GM12878 (cell line): Measurements from ENCODE around the gene SELENOK. TPM values are rescaled to one million over a fixed set of nuclear protein-coding genes. Genes with fewer than 3 reads are reported as not detected.
A peak's percentile ranks its signal among the peaks of the same experiment; 100 is the strongest.

Source experiments
- ATAC-seq: fragments of 200-7000 bp; cut with Tn5 transposase; 3 replicates; pipeline ENCODE4 v1.9.1; 2020; ENCODE audit warnings: mild to moderate bottlenecking, moderate library complexity
- BruUV-seq: library from RNA; stranded (reverse); fragments of 400-500 nt; replicated peaks from 2 replicates; lab custom pipeline; 2021; lab: Mats Ljungman, UMichigan
- CTCF ChIA-PET: fragments of 300-600 bp; sonication (Branson Sonifier 250); formaldehyde crosslinking; extraction: SDS; loops from one replicate; lab custom pipeline; 2021; ENCODE audit warnings: inconsistent platforms; lab: Yijun Ruan, JAX
- POLR2A ChIA-PET: fragments of 350-600 bp; formaldehyde crosslinking; extraction: SDS; loops from one replicate; lab custom pipeline; 2021; ENCODE audit warnings: inconsistent platforms; lab: Charles Lee
- RAD21 ChIA-PET: fragments of 300-600 bp; sonication (Branson Sonifier 250); formaldehyde crosslinking; loops from one replicate; lab custom pipeline; 2023; ENCODE audit warnings: antibody characterized with exemption; ENCODE audit not compliant: unreplicated experiment; lab: Charles Lee
- SMC1A ChIA-PET: fragments of 300-600 bp; sonication (Branson Sonifier 250); formaldehyde crosslinking; loops from one replicate; lab custom pipeline; 2023; ENCODE audit not compliant: unreplicated experiment, uncharacterized antibody; lab: Charles Lee
- DNase-seq: peaks from one replicate; pipeline ENCODE4 v3.0.0-alpha.2; 2011; ENCODE audit warnings: low read depth, low spot score
- FAIRE-seq: peaks from 3 replicates; lab custom pipeline; 2011; peaks lifted over from hg19 to GRCh38; lab: Jason Lieb, UNC
- H2AFZ ChIP-seq: 2 replicates; pipeline ENCODE4 v1.6.0; 2011; ENCODE audit warnings: low read depth, low read length, control low read depth; ENCODE audit not compliant: control insufficient read depth
- H3K27ac ChIP-seq: 2 replicates; pipeline ENCODE4 v1.5.1; 2011; ENCODE audit warnings: control low read depth; ENCODE audit not compliant: control insufficient read depth, insufficient read depth
- H3K27me3 ChIP-seq, 2 experiments: replicated peaks in 1 of 2; 2 replicates each; pipeline versions ENCODE4 v1.6.0 to v1.6.1; 2011; ENCODE audit warnings: low read length in 1 of 2; ENCODE audit not compliant: control insufficient read depth in 2 of 2, insufficient read depth in 2 of 2
- H3K36me3 ChIP-seq, 2 experiments: 2 replicates each; pipeline ENCODE4 v1.5.1; 2011; ENCODE audit warnings: low read length in 1 of 2; ENCODE audit not compliant: control insufficient read depth in 2 of 2, insufficient read depth in 2 of 2
- H3K4me1 ChIP-seq: 2 replicates; pipeline ENCODE4 v1.6.1; 2011; ENCODE audit warnings: mild to moderate bottlenecking, low read length, moderate library complexity, mixed read lengths; ENCODE audit not compliant: control insufficient read depth, insufficient read depth
- H3K4me2 ChIP-seq: 2 replicates; pipeline ENCODE4 v1.6.0; 2011; ENCODE audit warnings: control low read depth; ENCODE audit not compliant: control insufficient read depth, insufficient read depth
- H3K4me3 ChIP-seq: fragments of 200-600 bp; sonication (generic); 2 replicates; pipeline ENCODE4 v1.5.1; 2016
- H3K79me2 ChIP-seq: 2 replicates; pipeline ENCODE4 v1.6.0; 2011; ENCODE audit warnings: low read length; ENCODE audit not compliant: control insufficient read depth, insufficient read depth
- H3K9ac ChIP-seq: 2 replicates; pipeline ENCODE4 v1.8.0; 2011; ENCODE audit warnings: low read length, control low read depth, mixed read lengths; ENCODE audit not compliant: control insufficient read depth, insufficient read depth
- H3K9me3 ChIP-seq: replicated peaks from 3 replicates; pipeline ENCODE4 v1.5.1; 2011; ENCODE audit warnings: mild to moderate bottlenecking, low read length; ENCODE audit not compliant: control insufficient read depth, insufficient read depth
- H4K20me1 ChIP-seq: 2 replicates; pipeline ENCODE4 v1.6.0; 2011; ENCODE audit not compliant: control insufficient read depth, insufficient read depth
- HDGF ChIP-seq: fragments of 450-650 bp; IDR thresholded peaks from 2 replicates; pipeline ENCODE4 v1.6.1; 2016; ENCODE audit warnings: antibody characterized with exemption
- MXI1 ChIP-seq: fragments of 150-350 bp; IDR thresholded peaks from 2 replicates; pipeline ENCODE4 v1.6.1; 2011; ENCODE audit warnings: low read depth, mild to moderate bottlenecking, inconsistent platforms, low read length, improper control_type of control experiment
- NR2C2 ChIP-seq: IDR thresholded peaks from 2 replicates; pipeline ENCODE4 v1.6.1; 2011; ENCODE audit warnings: borderline replicate concordance, low read depth; ENCODE audit not compliant: control insufficient read depth, insufficient read length
- WGBS: methylation state at CpG from one replicate; pipeline ENCODE4 v1.1.6; 2016; ENCODE audit warnings: low lambda C conversion rate; ENCODE audit not compliant: insufficient replicate concordance, insufficient coverage; ENCODE audit errors: missing lambda C conversion rate; 5-methylcytosine and 5-hydroxymethylcytosine counted together
- in situ Hi-C: fragments of 300-500 bp; cut with MboI; formaldehyde crosslinking; loops from 9 replicates; pipeline ENCODE4 v1.14.3; 2018; ENCODE audit warnings: mixed read lengths
- intact Hi-C: fragments of 100-400 bp; cut with micrococcal nuclease; formaldehyde crosslinking; loops from one replicate; pipeline ENCODE4 v1.14.2; 2022; ENCODE audit not compliant: unreplicated experiment
- polyA plus RNA-seq, 11 experiments: library from polyadenylated mRNA; depleted of rRNA in 4 of 11; unstranded in 6 of 11; stranded (reverse) in 5 of 11; fragments of >200 nt; fragmentation: Nextera tagmentation in 4 of 11; fragmentation: Illumina TruSeq in 1 of 11; extraction: Ambion mirVana in 4 of 11; extraction: Trizol in 1 of 11; gene quantifications; 1 replicate in 1 of 11; 2 replicates in 10 of 11; pipeline versions ENCODE4 v1.2.1 to v1.2.3, GENCODE V29; 2011 to 2016; ENCODE audit warnings: inconsistent platforms in 2 of 11, missing spikeins in 2 of 11, low read depth in 1 of 11
- total RNA-seq, 4 experiments: library from RNA; depleted of rRNA in 3 of 4; stranded (reverse); fragments of >200 nt in 3 of 4; fragmentation: Illumina TruSeq in 1 of 4; extraction: Trizol in 1 of 4; gene quantifications; 2 replicates each; pipeline versions ENCODE4 v1.2.1 to v1.2.3, GENCODE V29; 2013 to 2021
- TF ChIP-seq, protein P1 (sequence below): IDR thresholded peaks from 2 replicates; pipeline ENCODE4 v1.6.1; 2012; ENCODE audit warnings: low read depth, low read length, improper control_type of control experiment

The SELENOK gene
- total and polyA plus RNA-seq, 10 of the 15 experiments (the other 5 are each of a cell fraction or from before 2014, with no cell fraction given) = 35.4 to 322 (median 101) TPM

GRCh38 chr3:53880396-53881345, 11.0 kb downstream of the SELENOK start:
- Histone ChIP-seq H2AFZ (peak overlapping the region; percentile 4; the same call in 1 of the 2 replicates), H3K4me3 (peak overlapping the region; percentile 80), H3K27me3 (no peaks in the 10 kb centered on the region), H3K9me3 (no peaks in the 10 kb centered on the region), H4K20me1 (no peaks in the 10 kb centered on the region), H3K27ac (peak overlapping the region; percentile 88), H3K79me2 (peaks cover 16% of the 10 kb centered on the region), H3K4me1 (peaks cover 5% of the 10 kb centered on the region), H3K9ac (peak overlapping the region; percentile 97), H3K36me3 (peaks cover 0 to 20% of the 10 kb centered on the region in 2 experiments), H3K4me2 (peak overlapping the region; percentile 98)
- intact Hi-C loops = no loop called here
- ATAC-seq (peak; percentile 3; the same call in 1 of the 3 replicates), FAIRE-seq (no peak), DNase-seq (no peak)
- POLR2A ChIA-PET = interaction anchor here (0.5 to 2.9 kb wide), 6 partner anchors 8 to 36 kb away, joined by 3 to 26 read pairs (median 5); partner anchors contain the start of gene SELENOK
- CTCF ChIA-PET = interaction anchor here (0.9 to 2.6 kb wide), 7 partner anchors 10 to 151 kb away, joined by 4 to 17 read pairs (median 5); partner anchors contain the start of gene SELENOK
- no TSS peak for BruUV-seq
- RAD21 ChIA-PET = interaction anchor here (0.8 to 2.3 kb wide), 7 partner anchors 9 to 223 kb away, joined by 3 to 12 read pairs (median 4); partner anchors contain the start of gene SELENOK
- TF ChIP-seq NR2C2 (no peak), MXI1 (no peak), HDGF (no peak)
- TF ChIP-seq, protein P1, sequence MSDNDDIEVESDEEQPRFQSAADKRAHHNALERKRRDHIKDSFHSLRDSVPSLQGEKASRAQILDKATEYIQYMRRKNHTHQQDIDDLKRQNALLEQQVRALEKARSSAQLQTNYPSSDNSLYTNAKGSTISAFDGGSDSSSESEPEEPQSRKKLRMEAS = no peak
- SMC1A ChIA-PET = interaction anchor here (0.7 to 2.7 kb wide), 11 partner anchors 10 to 130 kb away, joined by 3 to 15 read pairs (median 4); no protein-coding TSS in a partner anchor
- 64% methylated on average over 10 of the region's 10 CpGs for WGBS
- in situ Hi-C loops = no loop called here
